Glutamatergic neuron (in vitro differentiated cells): ENCODE data around the gene SNX1. TPM values are rescaled to one million over a fixed set of nuclear protein-coding genes. Genes with fewer than 3 reads are reported as not detected.

Source experiments
- DNase-seq: peaks from one replicate; pipeline ENCODE4 v3.0.0; 2022
- H3K27ac Mint-ChIP-seq: one replicate; pipeline ENCODE4 v1.8.0; 2020; ENCODE audit warnings: mild to moderate bottlenecking, mixed read lengths, inconsistent platforms; ENCODE audit not compliant: unreplicated experiment
- H3K27me3 Mint-ChIP-seq: one replicate; pipeline ENCODE4 v1.8.0; 2020; ENCODE audit warnings: mild to moderate bottlenecking, moderate library complexity, mixed read lengths, inconsistent platforms; ENCODE audit not compliant: unreplicated experiment
- H3K36me3 Mint-ChIP-seq: one replicate; pipeline ENCODE4 v1.8.0; 2020; ENCODE audit warnings: mild to moderate bottlenecking, mixed read lengths, inconsistent platforms; ENCODE audit not compliant: unreplicated experiment
- H3K4me1 Mint-ChIP-seq: one replicate; pipeline ENCODE4 v1.8.0; 2020; ENCODE audit warnings: mild to moderate bottlenecking, low read depth, mixed read lengths, inconsistent platforms; ENCODE audit not compliant: unreplicated experiment
- H3K4me3 Mint-ChIP-seq: one replicate; pipeline ENCODE4 v1.8.0; 2020; ENCODE audit warnings: mild to moderate bottlenecking, mixed read lengths, inconsistent platforms; ENCODE audit not compliant: unreplicated experiment
- H3K9me3 Mint-ChIP-seq: one replicate; pipeline ENCODE4 v1.8.0; 2020; ENCODE audit warnings: mild to moderate bottlenecking, moderate library complexity, mixed read lengths, inconsistent platforms; ENCODE audit not compliant: unreplicated experiment
- total RNA-seq: library from RNA; stranded (reverse); fragmentation: NEBNext Ultra II Directional; extraction: Animal tissue kit (Norgen Biotek cat#: 25700); gene quantifications from one replicate; pipeline ENCODE4 v1.2.1, GENCODE V29; 2021; ENCODE audit not compliant: unreplicated experiment
- TF ChIP-seq, protein P1 (sequence below): fragments of 200-600 bp; sonication (generic); IDR thresholded peaks from one replicate; pipeline ENCODE4 v1.5.0; 2021; ENCODE audit not compliant: partially characterized antibody, unreplicated experiment

SNX1 gene
- total RNA-seq, 1 donor from 2014 or later, result 71.4 TPM

DNA sequence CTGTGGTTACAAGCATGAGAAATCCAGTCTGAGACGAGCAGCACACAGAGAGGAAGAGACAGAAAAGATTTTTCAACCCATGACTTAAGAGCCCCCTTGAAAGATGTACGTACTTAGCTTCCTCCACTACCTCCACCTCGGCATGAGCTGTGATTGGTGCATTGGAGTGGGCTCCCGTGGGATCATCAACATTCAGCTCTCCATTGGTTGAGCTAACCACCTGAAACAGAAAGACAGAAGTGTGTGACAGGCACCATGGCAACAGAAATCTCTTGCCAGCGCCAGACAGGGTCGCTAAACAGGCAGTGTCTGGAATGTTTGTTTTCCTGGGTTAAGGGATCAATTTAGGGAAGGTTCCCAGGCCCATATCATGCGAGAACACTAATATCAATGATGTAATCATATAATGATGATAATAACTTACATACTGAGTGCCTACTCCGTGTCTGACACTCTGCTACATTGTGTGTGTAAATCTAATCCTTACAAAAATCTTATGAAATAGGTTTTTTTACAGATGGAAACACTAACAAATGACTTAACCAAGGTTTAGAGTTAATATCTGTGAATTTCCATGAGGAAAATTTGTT lies 84.5 kb downstream of the SNX1 start:
- Mint-ChIP-seq H3K27me3 (no peaks in the 10 kb centered on the region), H3K36me3 (no peaks in the 10 kb centered on the region), H3K4me1 (peaks cover 7% of the 10 kb centered on the region), H3K4me3 (no peak overlapping the region), H3K27ac (no peak overlapping the region), H3K9me3 (no peaks in the 10 kb centered on the region)
- DNase-seq, result peak; percentile 36
- TF ChIP-seq, protein P1, sequence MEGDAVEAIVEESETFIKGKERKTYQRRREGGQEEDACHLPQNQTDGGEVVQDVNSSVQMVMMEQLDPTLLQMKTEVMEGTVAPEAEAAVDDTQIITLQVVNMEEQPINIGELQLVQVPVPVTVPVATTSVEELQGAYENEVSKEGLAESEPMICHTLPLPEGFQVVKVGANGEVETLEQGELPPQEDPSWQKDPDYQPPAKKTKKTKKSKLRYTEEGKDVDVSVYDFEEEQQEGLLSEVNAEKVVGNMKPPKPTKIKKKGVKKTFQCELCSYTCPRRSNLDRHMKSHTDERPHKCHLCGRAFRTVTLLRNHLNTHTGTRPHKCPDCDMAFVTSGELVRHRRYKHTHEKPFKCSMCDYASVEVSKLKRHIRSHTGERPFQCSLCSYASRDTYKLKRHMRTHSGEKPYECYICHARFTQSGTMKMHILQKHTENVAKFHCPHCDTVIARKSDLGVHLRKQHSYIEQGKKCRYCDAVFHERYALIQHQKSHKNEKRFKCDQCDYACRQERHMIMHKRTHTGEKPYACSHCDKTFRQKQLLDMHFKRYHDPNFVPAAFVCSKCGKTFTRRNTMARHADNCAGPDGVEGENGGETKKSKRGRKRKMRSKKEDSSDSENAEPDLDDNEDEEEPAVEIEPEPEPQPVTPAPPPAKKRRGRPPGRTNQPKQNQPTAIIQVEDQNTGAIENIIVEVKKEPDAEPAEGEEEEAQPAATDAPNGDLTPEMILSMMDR, result no peak

- TF ChIP-seq, protein P1, result no peak
- DNase-seq, result no peak
- H3K9me3 Mint-ChIP-seq, result no peaks in the 10 kb centered on the region
- H3K27ac Mint-ChIP-seq, result no peak overlapping the region
- peaks cover 5% of the 10 kb centered on the region for H3K4me1 Mint-ChIP-seq
- H3K36me3 Mint-ChIP-seq, result no peaks in the 10 kb centered on the region
- no peaks in the 10 kb centered on the region for H3K27me3 Mint-ChIP-seq
- H3K4me3 Mint-ChIP-seq, result no peak overlapping the region
These were observed 87.1 kb downstream of the SNX1 start for GRCh38 chr15:64182859-64183370.

DNA sequence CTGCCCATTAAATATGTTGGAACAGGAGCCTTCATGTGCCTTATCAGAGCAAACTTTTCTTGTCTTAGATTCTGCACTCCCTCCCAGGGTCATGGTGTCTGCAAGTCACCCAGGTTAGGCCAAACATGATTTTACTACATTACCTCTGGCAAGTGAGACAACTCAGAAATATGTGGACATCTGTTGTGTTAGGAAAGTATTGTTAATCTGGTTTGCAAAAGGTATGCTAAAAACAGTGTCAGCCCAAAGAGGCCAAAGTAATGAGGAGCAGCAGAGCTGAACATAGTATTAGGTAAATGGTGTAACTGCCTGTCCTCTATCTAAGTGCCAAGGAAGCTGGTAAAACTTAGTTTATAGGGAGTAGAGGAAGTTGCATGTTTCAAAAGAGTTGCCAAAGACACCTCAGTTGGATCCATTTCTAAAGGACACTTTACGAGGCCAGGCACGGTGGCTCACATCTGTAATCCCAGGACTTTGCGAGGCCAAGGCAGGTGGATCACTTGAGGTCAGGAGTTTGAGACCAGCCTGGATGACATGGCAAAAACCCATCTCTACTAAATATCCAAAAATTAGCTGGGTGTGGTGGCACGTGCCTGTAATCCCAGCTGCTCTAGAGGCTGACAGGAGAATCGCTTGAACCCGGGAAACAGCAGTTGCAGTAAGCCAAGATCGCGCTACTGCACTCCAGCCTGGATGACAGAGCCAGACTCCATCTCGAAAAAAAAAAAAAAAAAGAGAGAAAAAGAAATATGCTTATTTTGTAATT lies 89.5 kb downstream of the SNX1 start:
- Mint-ChIP-seq H3K27ac (no peak overlapping the region), H3K9me3 (no peaks in the 10 kb centered on the region), H3K36me3 (no peaks in the 10 kb centered on the region), H3K4me3 (no peak overlapping the region), H3K27me3 (no peaks in the 10 kb centered on the region), H3K4me1 (peaks cover under 1% of the 10 kb centered on the region)
- TF ChIP-seq, protein P1, result no peak
- no peak for DNase-seq

DNA sequence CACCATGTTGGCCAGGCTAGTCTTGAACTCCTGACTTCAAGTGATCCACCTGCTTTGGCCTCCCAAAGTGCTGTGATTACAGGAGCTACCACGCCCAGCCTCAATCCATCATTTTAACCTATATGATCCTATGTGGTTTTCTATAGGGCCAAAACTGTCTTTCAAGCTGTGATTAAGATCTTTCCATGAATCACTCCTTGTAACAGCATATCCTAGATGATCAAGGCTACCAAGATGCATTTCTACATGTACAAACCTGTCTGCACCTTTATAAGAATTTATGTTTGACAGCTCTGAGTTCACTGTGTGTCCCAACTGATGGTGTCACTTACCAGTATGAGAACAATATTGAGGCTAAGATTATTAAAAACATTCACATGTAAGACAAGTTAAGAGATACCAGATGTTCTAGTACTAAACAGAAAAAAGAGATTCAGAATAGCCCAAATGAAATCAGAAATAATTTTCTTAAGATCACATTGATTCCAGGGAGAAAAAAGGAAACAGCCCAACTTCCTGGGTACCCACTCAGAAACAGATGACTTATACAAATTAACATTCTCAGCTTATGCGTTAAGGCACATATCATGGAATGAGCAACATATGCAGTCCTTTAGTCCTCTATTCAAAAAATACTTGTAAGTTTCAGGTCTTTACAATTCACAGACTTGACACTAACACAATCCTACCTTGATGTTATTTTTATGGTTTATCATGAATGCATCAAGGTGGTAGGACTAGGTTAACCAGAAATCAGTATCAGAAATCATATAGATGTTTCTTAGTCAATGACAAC lies 91.8 kb downstream of the SNX1 start:
- TF ChIP-seq, protein P1, result no peak
- Mint-ChIP-seq H3K27ac (no peak overlapping the region), H3K9me3 (no peaks in the 10 kb centered on the region), H3K4me3 (no peak overlapping the region), H3K36me3 (no peaks in the 10 kb centered on the region), H3K27me3 (no peaks in the 10 kb centered on the region), H3K4me1 (no peaks in the 10 kb centered on the region)
- DNase-seq, result no peak

Other genes starting within 250 kb of the SNX1 start
- 2.6 TPM for gene DAPK2, start 49.5 kb upstream of the SNX1 start, total RNA-seq
- gene CIAO2A, start 2.1 kb upstream of the SNX1 start, total RNA-seq, result 35.5 TPM
- gene SNX22, start 55.7 kb downstream of the SNX1 start, total RNA-seq, result 4.6 TPM
- 228 TPM for gene PPIB, start 67.0 kb downstream of the SNX1 start, total RNA-seq